Panc1 (cell line): ENCODE data around the gene RBM44. TPM values are rescaled to one million over a fixed set of nuclear protein-coding genes. Genes with fewer than 3 reads are reported as not detected.

Experiments used
- ATAC-seq: fragments of 200-7000 bp; cut with Tn5 transposase; 2 replicates; pipeline ENCODE4 v1.9.1; 2020; ENCODE audit warnings: mild to moderate bottlenecking, moderate library complexity
- BruUV-seq: library from RNA; stranded (reverse); fragments of 400-500 nt; replicated peaks from 2 replicates; lab custom pipeline; 2021; lab: Mats Ljungman, UMichigan
- CTCF ChIA-PET: fragments of 300-600 bp; sonication (Branson Sonifier 250); formaldehyde crosslinking; loops from one replicate; lab custom pipeline; 2022; ENCODE audit warnings: antibody characterized with exemption; lab: Charles Lee
- POLR2A ChIA-PET: fragments of 300-600 bp; sonication (Branson Sonifier 250); formaldehyde crosslinking; loops from one replicate; lab custom pipeline; 2022; ENCODE audit warnings: antibody characterized with exemption; lab: Charles Lee
- DNase-seq: peaks from one replicate; pipeline ENCODE4 v3.0.0-alpha.2; 2010; ENCODE audit warnings: low read depth, low spot score
- H3K27ac ChIP-seq: 2 replicates; pipeline ENCODE4 v1.5.1; 2011; ENCODE audit warnings: mild to moderate bottlenecking, low read length, inconsistent platforms
- H3K27me3 ChIP-seq: fragments of 200-500 bp; sonication (Bioruptor generic); 2 replicates; pipeline ENCODE4 v1.6.0; 2014; ENCODE audit warnings: low read length, inconsistent platforms; ENCODE audit not compliant: control insufficient read depth, insufficient read depth
- H3K36me3 ChIP-seq: fragments of 200-500 bp; sonication (Bioruptor generic); 2 replicates; pipeline ENCODE4 v1.5.1; 2014; ENCODE audit warnings: inconsistent platforms, mild to moderate bottlenecking, low read length, moderate library complexity; ENCODE audit not compliant: control insufficient read depth, insufficient read depth
- H3K4me1 ChIP-seq: 2 replicates; pipeline ENCODE4 v1.5.1; 2011; ENCODE audit warnings: inconsistent platforms, mild to moderate bottlenecking, low read length, moderate library complexity; ENCODE audit not compliant: control insufficient read depth, insufficient read depth
- H3K4me3 ChIP-seq, 2 experiments: 2 replicates each; pipeline ENCODE4 v1.5.1; 2011 to 2012; ENCODE audit warnings: low read depth in 2 of 2, low read length in 2 of 2, mild to moderate bottlenecking in 2 of 2, inconsistent platforms in 1 of 2, moderate library complexity in 1 of 2
- H3K9me3 ChIP-seq: fragments of 200-500 bp; sonication (Bioruptor generic); 2 replicates; pipeline ENCODE4 v1.5.1; 2014; ENCODE audit warnings: low read depth, mild to moderate bottlenecking, inconsistent platforms, low read length, moderate library complexity; ENCODE audit not compliant: control insufficient read depth, insufficient read depth
- CTCF ChIP-seq: fragments of 450-650 bp; IDR thresholded peaks from 2 replicates; pipeline ENCODE4 v1.5.1; 2017; ENCODE audit warnings: mild to moderate bottlenecking
- POLR2AphosphoS5 ChIP-seq: IDR thresholded peaks from 2 replicates; pipeline ENCODE4 v1.6.1; 2012; ENCODE audit warnings: mild to moderate bottlenecking, low read depth, low read length, moderate library complexity
- REST ChIP-seq, 2 experiments: IDR thresholded peaks; 2 replicates each; pipeline ENCODE4 v1.6.1; 2011 to 2012; ENCODE audit warnings: low read depth in 2 of 2, control low read depth in 1 of 2, low read length in 1 of 2, mild to moderate bottlenecking in 1 of 2, moderate library complexity in 1 of 2; ENCODE audit not compliant: insufficient read depth in 1 of 2
- SIN3A ChIP-seq: IDR thresholded peaks from 2 replicates; pipeline ENCODE4 v1.6.1; 2012; ENCODE audit warnings: low read depth, mild to moderate bottlenecking, low read length, moderate library complexity, borderline replicate concordance; ENCODE audit not compliant: insufficient read depth
- TCF7L2 ChIP-seq: IDR thresholded peaks from 2 replicates; pipeline ENCODE4 v1.6.1; 2011; ENCODE audit warnings: mild to moderate bottlenecking, low read depth, low read length, inconsistent platforms
- in situ Hi-C: cut with HindIII; loops from 2 replicates; pipeline ENCODE4 v1.10.0; 2016; ENCODE audit warnings: low sequenced_read_pairs, low pct_unique_long_range_greater_than_20kb
- intact Hi-C: fragments of 100-400 bp; cut with micrococcal nuclease; formaldehyde crosslinking; loops from one replicate; pipeline ENCODE4 v1.10.0; 2022; ENCODE audit not compliant: unreplicated experiment
- total RNA-seq: library from RNA; stranded (reverse); gene quantifications from one replicate; pipeline ENCODE4 v1.2.1, GENCODE V29; 2021; ENCODE audit not compliant: unreplicated experiment

RBM44 gene
- total RNA-seq, 1 experiment from 2014 or later: 0.90 TPM

GRCh38 chr2:237864444-237864931, 65.9 kb downstream of the RBM44 start:
- DNase-seq (no peak), ATAC-seq (no peak; the same call in 1 of the 2 replicates)
- H3K27me3 ChIP-seq: no peaks in the 10 kb centered on the region; the same call in 1 of the 2 replicates
- ChIA-PET POLR2A (no interaction called here), CTCF (interaction anchor here (0.5 kb wide), 1 partner anchor 56 kb away, joined by 6 read pairs; no protein-coding TSS in a partner anchor)
- intact Hi-C loops (no loop called here), in situ Hi-C loops (no loop called here)
- no TSS peak for BruUV-seq
- no peaks in the 10 kb centered on the region for H3K9me3 ChIP-seq
- no peak for TF ChIP-seq SIN3A
- TF ChIP-seq CTCF: no peak
- TF ChIP-seq REST (IDR thresholded peaks at IDR 0.05; ENCODE audit: insufficient read depth in 1 of 2, low read depth in 2 of 2, low read length in 1 of 2): no peak
- no peak for TF ChIP-seq TCF7L2
- TF ChIP-seq POLR2AphosphoS5: no peak
- H3K36me3 ChIP-seq: no peaks in the 10 kb centered on the region
- H3K27ac ChIP-seq: peak overlapping the region; percentile 80
- no peak overlapping the region for H3K4me3 ChIP-seq
- H3K4me1 ChIP-seq: peaks cover 55% of the 10 kb centered on the region

GRCh38 chr2:237864940-237865622, 66.5 kb downstream of the RBM44 start:
- H3K27ac ChIP-seq: peak overlapping the region; percentile 80
- peak; percentile 71 for ATAC-seq

More at GRCh38 chr2:237864940-237865622, 66.5 kb downstream of the RBM44 start:
- Histone ChIP-seq H3K36me3 (no peaks in the 10 kb centered on the region), H3K27me3 (no peaks in the 10 kb centered on the region; the same call in 1 of the 2 replicates), H3K4me1 (peaks cover 54% of the 10 kb centered on the region), H3K4me3 (no peak overlapping the region), H3K9me3 (no peaks in the 10 kb centered on the region)
- BruUV-seq: no TSS peak
- POLR2A ChIA-PET: no interaction called here
- intact Hi-C loops (no loop called here), in situ Hi-C loops (no loop called here)
- no peak for DNase-seq
- no peak for TF ChIP-seq SIN3A
- TF ChIP-seq POLR2AphosphoS5: no peak
- no peak for TF ChIP-seq REST (IDR thresholded peaks at IDR 0.05; ENCODE audit: insufficient read depth in 1 of 2, low read depth in 2 of 2, low read length in 1 of 2)
- no peak for TF ChIP-seq TCF7L2
- TF ChIP-seq CTCF: no peak
- CTCF ChIA-PET: interaction anchor here (0.5 kb wide), 1 partner anchor 55 kb away, joined by 6 read pairs; no protein-coding TSS in a partner anchor
